GM18508 (cell line): ENCODE measurements around the gene MYO15B.
"Not testable (repeated sequence)": the region's sequence is repeated elsewhere in the genome, so short reads cannot be mapped to it uniquely, and the experiment has no call there.

Experiments used
- ATAC-seq: cut with Tn5 transposase; IDR thresholded peaks from one replicate; pipeline ENCODE4 v1.9.1; 2021; ENCODE audit warnings: moderate number of reproducible peaks; ENCODE audit not compliant: insufficient read depth, unreplicated experiment

The MYO15B gene

DNA sequence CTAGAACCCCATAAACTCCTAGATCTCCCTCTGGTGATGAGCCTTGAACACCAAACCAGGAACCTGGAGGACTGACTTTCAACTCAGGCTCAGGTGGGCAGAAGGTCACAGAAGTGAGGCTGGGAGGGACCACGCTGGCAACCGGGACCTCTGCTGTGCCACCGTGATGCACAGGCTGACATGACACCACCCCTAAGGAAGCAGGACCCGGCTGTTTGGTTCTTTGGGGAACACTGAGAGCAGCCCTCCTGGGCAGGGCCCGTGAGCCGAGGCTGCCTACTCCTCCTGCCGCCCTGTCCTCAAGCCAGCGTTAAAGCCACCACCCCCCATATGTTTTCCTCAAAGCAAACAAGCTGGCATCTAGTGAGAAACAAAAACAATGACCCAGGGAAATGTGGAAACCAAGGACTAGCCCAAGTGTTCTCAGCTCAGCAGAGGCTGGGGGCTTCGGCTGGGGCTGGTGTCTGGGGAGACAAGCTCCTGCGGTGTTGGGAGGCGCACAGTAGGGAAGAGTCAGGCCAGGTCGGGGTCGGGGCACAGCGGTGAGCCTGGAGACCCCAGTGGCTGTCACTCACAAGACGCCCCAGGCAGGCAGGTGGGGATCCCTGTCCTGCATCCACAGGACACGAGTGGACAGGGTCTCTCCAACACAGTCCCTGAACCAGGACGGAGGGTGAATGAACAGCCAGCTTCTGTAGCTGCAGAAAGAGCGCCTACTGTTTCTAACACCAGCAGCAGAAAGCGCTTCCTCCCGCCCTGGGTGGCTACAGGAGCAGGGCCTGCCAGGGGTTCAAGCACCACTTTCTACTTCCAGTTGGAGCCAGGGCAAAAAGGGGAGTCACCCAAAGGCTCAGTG is 47.4 kb downstream of the MYO15B start:
- ATAC-seq: no peak

DNA sequence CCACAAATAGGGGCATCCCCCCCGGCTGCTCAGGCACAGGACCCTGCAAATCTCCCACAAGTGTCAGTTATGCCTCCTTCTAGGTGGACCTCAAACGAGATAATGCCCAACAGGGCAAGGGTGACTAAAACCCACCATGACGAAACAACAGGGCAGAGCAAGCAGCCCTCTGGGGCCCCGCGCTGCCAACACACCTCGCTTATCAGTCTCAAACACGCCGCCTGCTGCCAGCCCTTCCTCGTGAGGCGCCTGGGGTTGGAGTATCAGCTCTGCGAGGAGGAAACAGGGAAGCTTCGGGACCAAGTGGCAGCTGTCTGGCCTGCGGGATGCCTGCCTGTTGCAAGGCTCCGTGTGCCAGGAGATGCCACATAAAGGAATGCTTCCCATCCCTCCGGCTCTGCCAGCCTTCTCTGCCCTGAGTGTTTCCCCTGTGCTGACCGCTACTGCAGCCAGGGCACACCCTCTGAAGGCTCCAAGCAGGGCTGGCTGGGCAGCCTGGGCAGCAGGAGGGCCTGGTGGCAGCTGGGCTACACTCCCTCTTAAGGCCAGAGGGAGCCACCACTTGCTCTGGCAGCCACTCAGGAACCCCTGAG is 48.1 kb downstream of the MYO15B start:
- no peak for ATAC-seq

DNA sequence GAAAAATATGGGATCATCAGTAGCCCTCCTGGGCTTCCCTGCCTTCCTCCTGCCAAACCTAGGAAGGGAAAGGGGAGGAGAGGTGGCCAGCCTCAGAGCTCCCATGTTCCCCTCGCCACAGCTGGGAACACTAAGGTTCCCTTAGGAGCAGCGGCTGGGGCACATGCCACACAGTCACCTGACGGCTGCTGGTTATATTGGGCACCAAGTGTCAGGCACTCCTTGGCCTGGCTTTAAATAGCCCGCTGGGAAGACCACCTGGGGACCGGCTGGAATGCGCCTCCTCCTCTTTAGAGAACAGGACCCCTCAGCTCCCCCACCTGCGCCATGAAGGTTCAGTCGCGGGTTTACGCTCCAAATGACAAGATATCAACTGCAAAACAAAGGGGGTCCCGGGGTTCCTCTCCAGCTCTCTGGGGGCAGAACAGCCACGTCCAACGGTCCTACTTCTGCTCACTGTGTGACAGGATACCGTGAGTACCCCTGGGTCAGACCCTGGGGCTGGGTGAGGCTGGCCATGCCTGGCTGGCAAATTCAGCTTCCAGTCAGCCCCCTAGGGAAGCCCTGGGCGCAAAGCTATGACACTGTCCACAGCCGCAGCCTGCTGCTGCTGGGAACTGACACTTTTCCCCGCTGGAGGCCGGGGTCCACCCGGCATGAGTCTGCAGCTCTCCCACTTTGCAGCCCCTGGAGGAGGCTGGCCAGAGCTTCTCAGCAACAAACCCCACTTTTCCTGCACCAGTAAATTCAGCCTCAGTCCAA is 49.0 kb downstream of the MYO15B start:
- ATAC-seq: no peak

DNA sequence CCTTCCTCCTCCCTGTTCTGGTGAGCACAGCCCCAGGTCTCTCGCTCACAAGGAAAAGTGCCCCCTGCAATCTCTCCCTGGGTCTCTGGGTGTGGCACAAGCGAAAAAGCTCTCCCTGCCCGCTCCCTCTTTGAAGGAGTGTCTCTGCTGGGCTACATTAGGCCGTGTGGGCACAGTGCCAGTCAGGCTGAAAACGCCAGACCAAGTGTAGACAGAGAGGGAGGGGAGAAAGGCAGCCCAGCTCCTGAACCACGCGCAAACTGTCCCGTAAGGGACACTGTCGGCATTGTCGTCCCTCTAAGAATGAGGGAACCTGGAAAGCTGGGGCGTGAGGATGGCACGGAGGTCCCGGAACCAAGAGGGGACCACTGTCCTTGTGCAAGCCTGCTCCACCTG is 49.5 kb downstream of the MYO15B start:
- no peak for ATAC-seq

DNA sequence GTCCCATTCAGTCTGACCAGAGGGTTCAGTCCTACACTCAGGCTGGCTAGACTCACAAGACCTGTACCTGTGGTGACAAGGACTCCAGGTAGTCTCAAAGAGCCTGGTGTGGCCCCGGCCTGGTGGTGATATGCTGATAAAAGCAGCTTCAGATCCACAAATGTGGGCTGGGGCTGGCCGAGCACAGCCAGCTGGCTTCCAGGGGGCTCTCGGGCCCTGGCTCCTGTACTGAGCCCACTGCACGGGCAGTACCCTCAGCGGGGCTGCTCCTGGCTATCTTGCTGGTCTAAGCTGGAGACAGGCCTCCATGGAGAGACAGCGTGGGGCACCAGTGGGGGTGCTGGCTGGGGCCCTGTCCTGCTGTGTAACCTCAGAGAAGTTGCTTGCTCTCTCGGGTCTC is 50.0 kb downstream of the MYO15B start:
- no peak for ATAC-seq

DNA sequence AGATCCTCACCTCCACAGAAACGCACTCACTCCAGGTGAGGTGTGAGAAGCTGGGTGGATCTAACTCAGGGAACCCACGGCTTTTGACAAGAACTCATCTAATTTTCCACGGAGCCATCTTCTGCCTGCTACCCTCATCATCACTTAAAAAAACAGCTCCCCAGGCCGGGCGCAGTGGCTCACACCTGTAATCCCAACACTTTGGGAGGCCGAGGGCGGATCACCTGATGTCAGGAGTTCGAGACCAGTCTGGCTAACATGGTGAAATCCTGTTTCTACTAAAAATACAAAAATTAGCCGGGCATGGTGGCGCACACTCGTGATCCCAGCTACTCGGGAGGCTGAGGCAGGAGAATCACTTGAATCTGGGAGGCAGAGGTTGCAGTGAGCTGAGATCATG is 50.4 kb downstream of the MYO15B start:
- not testable (repeated sequence) for ATAC-seq

DNA sequence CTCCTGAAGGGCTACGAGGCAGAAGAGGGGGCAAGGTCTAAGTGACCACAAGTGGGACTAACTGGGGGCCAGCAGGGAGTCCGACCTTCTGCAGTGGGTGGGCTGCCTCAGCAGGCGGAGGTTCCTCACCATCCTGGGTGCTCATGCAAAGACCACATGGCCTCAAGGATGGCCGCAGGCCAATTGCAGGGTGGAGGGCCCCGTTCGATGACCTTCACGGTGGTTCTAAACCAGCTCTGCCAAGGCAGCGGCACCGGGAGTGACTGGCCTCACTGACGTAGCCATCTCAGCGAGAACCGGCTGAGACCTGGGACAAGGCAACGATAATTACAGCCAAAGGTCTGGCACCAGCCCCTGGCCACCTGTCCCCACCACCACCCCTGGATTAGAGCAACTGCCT is 51.3 kb downstream of the MYO15B start:
- ATAC-seq: no peak

DNA sequence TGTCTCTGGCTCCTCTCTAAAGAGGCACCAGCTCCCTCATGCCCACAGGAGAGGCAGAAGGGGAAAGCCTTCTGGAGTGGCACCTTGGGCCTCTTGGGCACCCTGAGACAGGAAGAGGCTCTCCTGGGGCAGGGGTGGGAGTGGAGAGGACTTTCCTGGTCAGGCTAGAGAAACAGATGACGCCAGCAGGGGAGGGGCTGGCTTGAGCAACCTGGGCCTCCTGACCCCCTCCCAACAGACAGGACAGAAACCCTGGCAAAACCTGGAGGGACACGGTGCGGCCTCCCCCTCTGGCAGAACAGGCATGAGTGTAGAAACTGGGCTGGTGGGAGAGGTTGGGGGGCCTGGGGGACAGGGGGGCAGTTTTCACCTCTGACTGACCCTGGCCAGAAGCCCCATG is 51.7 kb downstream of the MYO15B start:
- ATAC-seq: no peak

DNA sequence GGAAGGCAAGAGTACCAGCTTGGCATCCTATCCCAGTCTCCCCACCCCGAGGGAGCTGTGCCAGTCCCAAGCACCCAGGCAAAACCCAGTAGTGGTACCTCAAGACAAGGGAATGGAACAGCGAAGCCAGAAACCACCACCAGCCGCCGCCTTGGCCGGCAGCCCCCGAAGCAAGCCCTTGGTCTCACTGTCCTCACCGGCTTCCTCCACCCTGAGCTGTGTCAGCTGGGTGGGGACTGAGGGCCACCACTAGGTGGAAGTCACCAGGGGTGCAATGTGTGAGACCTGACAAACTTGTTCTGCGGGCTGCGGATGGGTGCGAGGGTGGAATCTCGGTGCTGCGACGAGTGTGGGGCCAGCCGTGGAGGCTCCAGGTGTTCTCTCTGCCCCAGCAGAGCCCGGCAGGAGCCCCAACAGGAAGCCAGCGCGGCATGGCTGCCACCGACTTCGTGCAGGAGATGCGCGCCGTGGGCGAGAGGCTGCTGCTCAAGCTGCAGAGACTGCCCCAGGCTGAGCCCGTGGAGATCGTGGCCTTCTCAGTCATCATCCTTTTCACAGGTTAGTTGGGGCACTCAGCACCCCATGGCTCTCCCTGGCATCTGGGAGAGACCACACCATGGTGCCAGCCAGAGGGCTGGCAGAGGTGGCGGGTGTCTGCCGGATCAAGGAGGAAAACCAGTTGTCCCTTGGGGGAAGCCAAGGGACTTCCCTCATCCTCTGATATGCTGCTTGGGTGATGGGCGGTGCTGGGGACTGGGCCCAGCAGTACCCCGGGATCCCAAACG is 52.4 kb downstream of the MYO15B start:
- no peak for ATAC-seq

DNA sequence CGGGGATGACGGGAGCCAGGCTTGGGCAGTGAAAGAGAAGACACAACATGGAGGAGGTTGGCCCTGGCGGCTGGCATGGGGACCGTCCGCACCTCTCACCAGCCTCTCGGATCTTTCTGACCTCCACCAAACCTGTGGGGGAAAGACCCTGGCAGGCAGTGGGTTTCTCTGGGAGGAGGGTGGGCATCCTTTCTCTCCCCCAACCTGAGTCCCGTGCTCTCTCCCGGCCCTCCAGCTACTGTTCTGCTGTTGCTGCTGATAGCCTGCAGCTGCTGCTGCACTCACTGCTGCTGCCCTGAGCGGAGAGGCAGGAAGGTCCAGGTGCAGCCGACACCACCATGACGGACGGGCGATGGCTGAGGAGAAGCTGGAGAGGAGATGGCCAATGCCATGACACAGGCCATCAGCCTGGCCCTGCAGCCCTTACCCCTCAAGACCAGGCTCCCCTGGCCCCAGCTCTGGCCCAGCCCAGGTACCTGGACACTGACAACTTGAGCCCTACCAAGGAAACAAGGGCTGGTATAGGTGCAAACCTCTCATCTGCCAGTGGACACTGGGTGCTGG is 53.0 kb downstream of the MYO15B start:
- ATAC-seq: no peak

DNA sequence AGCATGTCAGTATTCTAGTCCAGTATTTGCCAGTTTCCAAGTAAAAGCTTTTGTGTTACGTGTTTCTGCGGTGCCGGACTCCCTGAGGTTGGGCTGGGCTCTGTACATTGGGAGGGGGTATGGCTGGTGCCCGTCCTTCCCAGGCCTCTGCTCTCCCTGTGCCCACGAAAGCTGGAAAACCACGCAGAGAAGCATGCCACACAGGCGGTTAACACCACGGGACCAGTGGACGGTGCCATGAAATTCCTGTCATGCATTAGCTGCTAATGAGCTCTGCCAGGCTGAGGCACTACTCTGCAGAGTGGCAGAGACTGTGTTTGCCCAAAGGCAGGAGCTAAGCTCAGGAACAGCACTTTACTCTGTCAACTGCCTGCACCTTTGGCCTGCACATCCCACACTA is 53.7 kb downstream of the MYO15B start:
- no peak for ATAC-seq

DNA sequence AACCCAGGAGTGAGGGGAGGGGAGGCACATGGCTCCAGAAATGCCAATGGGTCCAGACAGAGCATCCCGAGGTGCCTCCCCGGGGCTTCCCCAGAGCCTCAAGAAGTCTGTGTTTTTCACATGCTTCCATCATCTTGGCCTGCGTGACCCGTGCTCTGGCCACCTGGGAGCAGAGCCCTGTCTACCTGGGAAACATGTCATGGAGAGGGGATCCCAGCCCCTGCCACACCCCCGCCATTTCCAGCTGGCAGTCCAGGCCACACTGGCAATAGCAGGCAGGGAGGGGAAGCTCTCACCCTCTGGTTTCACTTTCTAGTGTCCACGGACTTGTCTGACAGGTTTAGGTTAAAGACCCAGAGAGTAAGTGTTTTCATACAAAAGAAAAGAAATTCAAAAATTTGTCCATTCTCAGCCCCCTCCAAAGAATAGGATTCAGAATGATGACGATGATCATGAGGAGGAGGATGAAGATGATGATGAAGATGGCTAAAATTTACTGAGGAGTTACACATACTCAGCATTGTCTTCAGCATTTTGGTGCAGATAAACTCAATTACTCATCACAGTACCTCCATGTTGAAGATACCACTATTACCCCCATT is 54.7 kb downstream of the MYO15B start:
- ATAC-seq: no peak

DNA sequence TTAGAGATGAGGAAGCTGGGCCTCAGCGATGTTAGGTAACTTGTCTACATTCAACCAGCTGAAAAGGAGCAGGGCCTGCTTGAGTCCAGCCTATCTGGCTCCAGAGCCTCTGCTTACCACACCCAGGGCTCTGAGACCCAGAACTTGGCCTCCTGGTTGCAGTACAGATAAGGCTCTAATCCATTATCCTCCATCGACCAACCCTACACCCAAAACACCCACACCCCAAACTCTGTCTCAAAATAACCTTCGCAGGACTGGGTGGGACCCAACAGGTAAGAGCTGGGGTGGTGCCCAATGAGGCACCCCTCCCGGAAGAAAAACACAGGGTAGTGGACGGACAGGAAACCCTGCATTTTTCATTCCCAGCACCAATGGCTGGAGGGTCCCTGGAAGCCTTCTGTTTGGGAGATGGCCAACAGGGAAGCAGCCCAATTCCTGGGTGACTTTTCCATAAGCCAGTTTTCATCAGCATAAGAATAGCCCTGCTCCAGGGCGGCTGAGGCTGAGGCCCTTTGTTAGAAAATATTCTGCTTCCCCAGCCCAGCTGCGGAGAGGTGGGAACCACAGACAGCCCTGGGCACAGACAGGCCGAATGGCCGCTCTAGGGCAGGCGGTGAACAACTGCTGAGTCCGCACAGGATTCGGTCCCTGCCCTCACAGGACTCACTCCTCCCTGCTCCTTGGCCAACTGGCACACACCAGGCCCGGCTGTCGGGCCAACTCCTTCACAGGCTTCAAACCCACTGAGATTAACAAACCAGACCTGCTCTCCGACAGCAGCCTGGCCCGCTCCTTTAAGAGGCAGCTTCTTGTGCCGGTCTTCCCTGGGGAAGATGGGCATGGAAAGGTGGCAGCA is 55.4 kb downstream of the MYO15B start:
- ATAC-seq: no peak

DNA sequence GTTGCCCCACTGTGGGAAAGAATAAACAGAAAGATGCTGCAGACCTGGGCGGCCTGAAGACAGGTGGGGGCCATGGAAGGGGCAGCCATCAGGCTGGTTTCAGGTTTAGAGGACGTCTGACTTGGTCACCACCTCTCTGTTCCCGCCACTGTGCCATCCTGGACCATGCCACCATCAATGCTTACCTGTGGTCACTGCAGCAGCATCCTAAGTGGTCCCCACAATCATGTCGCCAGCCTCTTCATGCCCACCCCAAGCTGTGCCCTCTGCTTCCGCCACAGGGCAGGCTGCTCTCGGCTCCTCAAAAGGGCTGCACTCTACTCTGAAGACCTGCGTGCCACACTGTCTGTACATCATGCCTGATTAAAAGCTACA is 56.0 kb downstream of the MYO15B start:
- ATAC-seq: no peak

DNA sequence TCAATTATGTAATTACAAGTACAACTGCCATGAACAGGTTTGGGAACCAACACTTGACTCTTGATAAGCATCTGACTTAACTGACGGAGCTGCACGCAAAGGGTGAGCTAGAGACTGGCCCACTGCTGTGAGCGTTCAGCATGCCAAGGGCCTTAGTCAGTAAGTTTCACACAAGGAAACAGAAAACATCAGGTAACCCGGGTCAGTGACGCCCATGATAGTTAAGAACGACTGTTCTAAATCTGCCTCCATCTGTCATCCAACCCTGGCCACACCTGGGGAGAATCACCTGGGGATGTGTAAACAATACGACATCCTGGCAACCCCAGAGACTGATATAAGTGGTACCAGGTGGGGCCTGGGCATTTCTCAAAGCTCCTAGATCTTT is 57.9 kb downstream of the MYO15B start:
- no peak for ATAC-seq

DNA sequence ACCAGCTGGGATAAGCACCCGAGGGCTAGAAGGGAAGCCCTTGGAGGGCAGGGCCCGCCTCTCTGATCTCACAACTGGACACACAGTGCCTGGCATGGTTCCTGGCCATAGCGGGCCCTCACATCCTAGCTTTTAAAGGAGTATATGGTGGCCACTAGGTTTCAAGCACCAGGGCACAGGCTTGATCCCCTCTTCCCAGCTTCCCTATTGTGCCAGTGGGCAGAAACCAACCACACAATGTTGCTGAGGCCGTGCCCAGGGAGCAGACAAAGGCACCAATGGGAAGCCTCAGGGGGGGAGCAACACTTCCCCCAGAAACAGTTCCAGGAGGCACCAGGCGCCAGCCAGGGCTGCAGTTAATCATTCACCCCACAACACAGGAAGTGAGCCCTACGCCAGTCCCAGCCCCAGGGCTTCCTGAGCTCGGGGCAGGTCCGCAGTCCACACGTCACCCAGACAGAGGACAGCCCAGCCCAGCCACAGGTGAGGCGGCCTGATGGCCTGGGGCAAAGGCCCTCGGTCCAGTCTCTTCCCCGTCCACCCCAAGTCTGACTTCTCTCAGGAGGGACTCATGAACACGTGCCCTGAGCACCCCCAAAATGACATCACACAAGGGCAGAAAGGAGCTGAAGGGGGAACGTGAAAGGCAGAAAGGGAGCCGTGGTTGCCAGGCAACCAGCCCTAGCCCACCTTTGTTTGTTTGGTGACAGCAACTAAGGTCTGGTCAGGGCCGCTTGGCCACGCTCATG is 58.5 kb downstream of the MYO15B start:
- ATAC-seq: peak; percentile 80

DNA sequence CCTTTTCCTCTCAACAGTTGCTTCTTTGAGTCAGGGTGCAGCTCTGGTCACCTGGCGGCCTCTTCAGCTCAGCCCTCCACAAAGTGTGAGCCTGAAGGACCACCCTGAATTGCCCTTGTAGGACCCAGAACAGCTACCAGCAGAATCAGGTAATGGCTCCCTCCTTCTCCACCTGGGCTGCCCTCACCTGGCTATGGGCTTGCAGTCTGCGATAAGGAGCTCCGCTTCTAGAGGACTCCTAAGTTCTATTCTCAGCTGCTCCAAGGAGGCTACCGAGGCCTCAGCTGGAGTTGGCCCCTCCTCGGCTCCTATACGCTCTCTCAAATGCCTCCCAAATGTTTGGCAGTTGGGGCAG is 59.0 kb downstream of the MYO15B start:
- no peak for ATAC-seq

DNA sequence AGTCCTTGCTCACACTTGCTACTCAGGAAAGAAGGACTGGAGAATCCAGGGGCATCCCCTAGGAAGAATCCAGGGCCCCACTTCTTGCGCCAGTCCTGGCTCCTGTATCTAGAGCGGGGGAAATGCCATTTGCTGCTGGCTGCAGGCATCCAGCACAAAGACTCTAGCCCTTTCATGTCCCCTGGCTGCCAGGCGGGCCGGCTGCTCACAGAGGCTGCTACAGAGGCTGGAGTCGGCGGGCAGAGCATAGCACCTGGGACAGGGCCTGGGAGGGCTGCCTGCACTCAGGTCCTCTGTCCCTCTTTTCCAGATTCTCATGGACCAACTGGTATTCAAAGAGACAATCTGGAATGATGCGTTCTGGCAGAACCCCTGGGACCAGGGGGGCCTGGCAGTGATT is 59.5 kb downstream of the MYO15B start:
- ATAC-seq: no peak
